ENCODE results near the gene RNF220. TPM values are rescaled to one million over a fixed set of nuclear protein-coding genes. Genes with fewer than 3 reads are reported as not detected.

The RNF220 gene
- total RNA-seq, 1 experiment from 2014 or later, result 68.7 TPM

DNA sequence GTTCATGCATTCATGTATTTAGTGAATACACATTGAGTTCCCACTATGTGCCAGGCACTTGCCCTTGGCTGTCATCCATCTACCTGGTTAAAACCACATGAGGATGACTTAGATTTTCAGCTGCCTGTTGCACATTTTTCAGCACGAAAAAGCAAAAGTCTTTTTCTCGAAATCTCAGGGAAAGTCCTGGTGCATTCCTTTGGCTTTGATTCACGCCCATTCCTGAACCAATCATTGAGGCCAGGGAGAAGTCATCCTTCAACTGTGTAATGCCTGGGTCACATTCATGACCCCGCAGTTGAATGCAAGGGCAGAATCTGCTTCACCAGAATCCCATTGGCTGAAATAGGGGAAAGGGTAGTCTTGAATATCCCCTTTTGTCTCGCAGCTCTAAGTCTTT is 84.4 kb downstream of the RNF220 start:
- CTCF ChIA-PET, result no interaction called here
- Mint-ChIP-seq H3K9me3 (ENCODE audit: low read depth, unreplicated experiment) (no peaks in the 10 kb centered on the region), H3K4me1 (ENCODE audit: low read depth, unreplicated experiment) (no peaks in the 10 kb centered on the region), H3K27ac (ENCODE audit: unreplicated experiment) (no peak overlapping the region), H3K4me3 (ENCODE audit: low read depth, unreplicated experiment) (no peak overlapping the region), H3K27me3 (ENCODE audit: unreplicated experiment) (peaks cover 34% of the 10 kb centered on the region), H3K36me3 (ENCODE audit: insufficient read depth, unreplicated experiment) (no peaks in the 10 kb centered on the region)
- no peak for DNase-seq
- no TSS peak for BruUV-seq (replicated peaks)
- no peak for TF ChIP-seq CTCF (IDR thresholded peaks at IDR 0.05; ENCODE audit: unreplicated experiment)
- intact Hi-C loops (cut with micrococcal nuclease; ENCODE audit: unreplicated experiment), result no loop called here

DNA sequence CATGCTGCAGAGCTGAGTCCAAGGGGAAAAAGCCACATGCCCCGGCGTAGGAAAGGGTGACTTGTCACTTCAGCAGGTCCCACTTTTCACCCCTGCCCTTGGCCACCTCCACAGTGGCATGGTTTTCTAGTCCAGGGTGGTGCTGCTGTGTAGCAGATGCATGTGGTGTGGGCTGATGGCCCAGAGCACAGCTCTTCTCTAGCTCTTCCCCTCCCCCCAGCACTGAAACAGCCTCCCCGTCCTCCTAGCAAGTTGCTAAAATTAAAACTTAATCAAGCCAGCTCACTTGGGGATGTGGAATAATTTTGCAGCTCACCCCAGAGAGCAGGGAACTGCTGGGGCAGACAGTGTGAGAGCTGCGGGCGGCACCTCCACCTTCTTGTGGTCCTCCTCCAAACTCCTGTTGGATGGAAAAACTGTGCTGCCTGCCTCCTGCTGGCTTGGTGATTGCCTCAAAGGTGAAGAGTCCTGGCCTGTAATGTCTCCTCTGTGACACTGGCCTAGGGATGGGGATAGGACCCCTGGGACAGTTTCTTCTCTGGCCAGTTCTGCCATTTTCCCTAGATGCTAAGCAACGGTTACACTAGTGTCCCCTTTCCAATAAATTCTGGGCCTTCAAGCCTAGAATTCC is 91.6 kb downstream of the RNF220 start:
- no peak for DNase-seq
- H3K27me3 Mint-ChIP-seq (ENCODE audit: unreplicated experiment), result peaks cover 4% of the 10 kb centered on the region
- H3K9me3 Mint-ChIP-seq (ENCODE audit: low read depth, unreplicated experiment), result no peaks in the 10 kb centered on the region
- peaks cover 8% of the 10 kb centered on the region for H3K4me1 Mint-ChIP-seq (ENCODE audit: low read depth, unreplicated experiment)
- no peak overlapping the region for H3K27ac Mint-ChIP-seq (ENCODE audit: unreplicated experiment)
- no peak overlapping the region for H3K4me3 Mint-ChIP-seq (ENCODE audit: low read depth, unreplicated experiment)
- BruUV-seq (replicated peaks), result no TSS peak
- TF ChIP-seq CTCF (IDR thresholded peaks at IDR 0.05; ENCODE audit: unreplicated experiment), result no peak
- H3K36me3 Mint-ChIP-seq (ENCODE audit: insufficient read depth, unreplicated experiment), result no peaks in the 10 kb centered on the region
- intact Hi-C loops (cut with micrococcal nuclease; ENCODE audit: unreplicated experiment), result no loop called here
- CTCF ChIA-PET, result no interaction called here

GRCh38 chr1:44497422-44498170 is 92.5 kb downstream of the RNF220 start:
- no TSS peak for BruUV-seq (replicated peaks)
- no peaks in the 10 kb centered on the region for H3K27me3 Mint-ChIP-seq (ENCODE audit: unreplicated experiment)
- H3K27ac Mint-ChIP-seq (ENCODE audit: unreplicated experiment), result no peak overlapping the region
- DNase-seq, result no peak
- no peaks in the 10 kb centered on the region for H3K36me3 Mint-ChIP-seq (ENCODE audit: insufficient read depth, unreplicated experiment)
- TF ChIP-seq CTCF (IDR thresholded peaks at IDR 0.05; ENCODE audit: unreplicated experiment), result no peak
- peaks cover 8% of the 10 kb centered on the region for H3K4me1 Mint-ChIP-seq (ENCODE audit: low read depth, unreplicated experiment)
- CTCF ChIA-PET, result no interaction called here
- intact Hi-C loops (cut with micrococcal nuclease; ENCODE audit: unreplicated experiment), result no loop called here
- H3K9me3 Mint-ChIP-seq (ENCODE audit: low read depth, unreplicated experiment), result no peaks in the 10 kb centered on the region
- no peak overlapping the region for H3K4me3 Mint-ChIP-seq (ENCODE audit: low read depth, unreplicated experiment)

- CTCF ChIA-PET, result no interaction called here
- intact Hi-C loops (cut with micrococcal nuclease; ENCODE audit: unreplicated experiment), result no loop called here
- no peak for DNase-seq
- TF ChIP-seq CTCF (IDR thresholded peaks at IDR 0.05; ENCODE audit: unreplicated experiment), result no peak
- H3K36me3 Mint-ChIP-seq (ENCODE audit: insufficient read depth, unreplicated experiment), result no peaks in the 10 kb centered on the region
- H3K27me3 Mint-ChIP-seq (ENCODE audit: unreplicated experiment), result peaks cover 1% of the 10 kb centered on the region
- H3K4me1 Mint-ChIP-seq (ENCODE audit: low read depth, unreplicated experiment), result peaks cover 8% of the 10 kb centered on the region
- no peak overlapping the region for H3K27ac Mint-ChIP-seq (ENCODE audit: unreplicated experiment)
- no TSS peak for BruUV-seq (replicated peaks)
- H3K4me3 Mint-ChIP-seq (ENCODE audit: low read depth, unreplicated experiment), result no peak overlapping the region
- H3K9me3 Mint-ChIP-seq (ENCODE audit: low read depth, unreplicated experiment), result no peaks in the 10 kb centered on the region
Observed at GRCh38 chr1:44499306-44499705, 94.3 kb downstream of the RNF220 start.
